Astrocyte (in vitro differentiated cells and primary cell): ENCODE measurements around the gene MRPS2. TPM values are rescaled to one million over a fixed set of nuclear protein-coding genes. Genes with fewer than 3 reads are reported as not detected.

Source experiments
- DNase-seq: peaks from one replicate; pipeline ENCODE4 v3.0.0-alpha.2; 2010; ENCODE audit warnings: low read depth
- FAIRE-seq: peaks from 2 replicates; lab custom pipeline; 2011; peaks lifted over from hg19 to GRCh38; lab: Jason Lieb, UNC
- H2AFZ ChIP-seq: 2 replicates; pipeline ENCODE4 v1.6.0; 2012; ENCODE audit warnings: low read depth, low read length, inconsistent platforms
- H3K27ac ChIP-seq: 2 replicates; pipeline ENCODE4 v1.5.1; 2011; ENCODE audit warnings: low read depth, low read length, inconsistent platforms
- H3K27me3 ChIP-seq: 2 replicates; pipeline ENCODE4 v1.6.0; 2011; ENCODE audit warnings: low read length, inconsistent platforms; ENCODE audit not compliant: insufficient read depth
- H3K36me3 ChIP-seq: 2 replicates; pipeline ENCODE4 v1.5.1; 2011; ENCODE audit warnings: low read length, inconsistent platforms; ENCODE audit not compliant: insufficient read depth
- H3K4me1 ChIP-seq: 2 replicates; pipeline ENCODE4 v1.5.1; 2011; ENCODE audit warnings: low read length, inconsistent platforms; ENCODE audit not compliant: insufficient read depth
- H3K4me2 ChIP-seq: 2 replicates; pipeline ENCODE4 v1.6.0; 2012; ENCODE audit warnings: low read length, inconsistent platforms
- H3K4me3 ChIP-seq: 2 replicates; pipeline ENCODE4 v1.5.1; 2011; ENCODE audit warnings: low read depth, mild to moderate bottlenecking, low read length, inconsistent platforms; ENCODE audit not compliant: insufficient read depth
- H3K79me2 ChIP-seq: 2 replicates; pipeline ENCODE4 v1.6.0; 2012; ENCODE audit warnings: mild to moderate bottlenecking, low read length, inconsistent platforms; ENCODE audit not compliant: insufficient read depth
- H3K9ac ChIP-seq: 2 replicates; pipeline ENCODE4 v1.6.0; 2012; ENCODE audit warnings: mild to moderate bottlenecking, low read length, inconsistent platforms
- H3K9me3 ChIP-seq: 2 replicates; pipeline ENCODE4 v1.5.1; 2012; ENCODE audit warnings: low read depth, mild to moderate bottlenecking, low read length, inconsistent platforms; ENCODE audit not compliant: insufficient read depth
- H4K20me1 ChIP-seq: 2 replicates; pipeline ENCODE4 v1.6.0; 2012; ENCODE audit warnings: low read length, inconsistent platforms; ENCODE audit not compliant: insufficient read depth
- H3K27ac Mint-ChIP-seq: one replicate; pipeline ENCODE4 v1.8.0; 2021; ENCODE audit warnings: mild to moderate bottlenecking, mixed read lengths; ENCODE audit not compliant: unreplicated experiment
- H3K27me3 Mint-ChIP-seq: one replicate; pipeline ENCODE4 v1.8.0; 2021; ENCODE audit warnings: low read depth, mixed read lengths; ENCODE audit not compliant: unreplicated experiment
- H3K36me3 Mint-ChIP-seq: one replicate; pipeline ENCODE4 v1.8.0; 2021; ENCODE audit warnings: low read depth, mixed read lengths; ENCODE audit not compliant: unreplicated experiment
- H3K4me1 Mint-ChIP-seq: one replicate; pipeline ENCODE4 v1.8.0; 2021; ENCODE audit warnings: low read depth, mixed read lengths; ENCODE audit not compliant: unreplicated experiment
- H3K4me3 Mint-ChIP-seq: one replicate; pipeline ENCODE4 v1.8.0; 2021; ENCODE audit warnings: mild to moderate bottlenecking, moderate library complexity, mixed read lengths; ENCODE audit not compliant: unreplicated experiment
- H3K9me3 Mint-ChIP-seq: one replicate; pipeline ENCODE4 v1.8.0; 2021; ENCODE audit warnings: mild to moderate bottlenecking, mixed read lengths; ENCODE audit not compliant: unreplicated experiment
- CTCF ChIP-seq: IDR thresholded peaks from 2 replicates; pipeline ENCODE4 v1.5.1; 2011; ENCODE audit warnings: low read depth, mild to moderate bottlenecking, inconsistent platforms, low read length, moderate library complexity; ENCODE audit not compliant: insufficient read depth
- EZH2 ChIP-seq: IDR thresholded peaks from 2 replicates; pipeline ENCODE4 v1.6.1; 2012; ENCODE audit warnings: mild to moderate bottlenecking, low read length, inconsistent platforms; ENCODE audit not compliant: insufficient read depth
- total RNA-seq: library from RNA; stranded (reverse); gene quantifications from 2 replicates; pipeline ENCODE4 v1.2.1, GENCODE V29; 2021

The MRPS2 gene
- total RNA-seq, 1 donor from 2014 or later: 38.6 TPM

GRCh38 chr9:135520916-135521607 lies 20.6 kb downstream of the MRPS2 start, which contains the start of gene LCN1:
Gene LCN1, plus strand, starts transcription at chr9:135521440. Its CDS starts 58 bp downstream, at chr9:135521498.
- Histone ChIP-seq H3K27ac (no peak within 1 kb of the TSS), H3K9ac (no peak within 1 kb of the TSS), H3K4me3 (no peak within 1 kb of the TSS), H3K9me3 (no peaks in the 10 kb centered on the region), H4K20me1 (no peaks in the 10 kb centered on the region), H2AFZ (no peak within 1 kb of the TSS), H3K79me2 (no peaks in the 10 kb centered on the region), H3K4me1 (no peaks in the 10 kb centered on the region), H3K36me3 (no peaks in the 10 kb centered on the region), H3K4me2 (no peak within 1 kb of the TSS), H3K27me3 (peaks cover 3% of the 10 kb centered on the region)
- Mint-ChIP-seq H3K4me1 (peaks cover 7% of the 10 kb centered on the region), H3K4me3 (no peak within 1 kb of the TSS), H3K9me3 (no peaks in the 10 kb centered on the region), H3K27me3 (peaks cover 11% of the 10 kb centered on the region), H3K27ac (no peak within 1 kb of the TSS), H3K36me3 (no peaks in the 10 kb centered on the region)
- no peak for TF ChIP-seq CTCF
- TF ChIP-seq EZH2: no peak
- DNase-seq: no peak
- FAIRE-seq: no peak

GRCh38 chr9:135521608-135522095 lies 21.2 kb downstream of the MRPS2 start:
- Mint-ChIP-seq H3K9me3 (no peaks in the 10 kb centered on the region), H3K36me3 (no peaks in the 10 kb centered on the region), H3K27ac (no peak overlapping the region), H3K4me1 (peaks cover 7% of the 10 kb centered on the region), H3K4me3 (no peak overlapping the region), H3K27me3 (peaks cover 11% of the 10 kb centered on the region)
- no peaks in the 10 kb centered on the region for H3K79me2 ChIP-seq
- DNase-seq: no peak
- TF ChIP-seq EZH2: no peak
- TF ChIP-seq CTCF: no peak
- peaks cover 3% of the 10 kb centered on the region for H3K27me3 ChIP-seq
- H3K4me1 ChIP-seq: no peaks in the 10 kb centered on the region
- H3K9me3 ChIP-seq: no peaks in the 10 kb centered on the region
- H4K20me1 ChIP-seq: no peaks in the 10 kb centered on the region
- no peak overlapping the region for H2AFZ ChIP-seq
- no peak overlapping the region for H3K9ac ChIP-seq
- H3K36me3 ChIP-seq: no peaks in the 10 kb centered on the region
- no peak overlapping the region for H3K4me3 ChIP-seq
- H3K4me2 ChIP-seq: no peak overlapping the region
- FAIRE-seq: no peak
- H3K27ac ChIP-seq: no peak overlapping the region
